Neural cell (in vitro differentiated cells): ENCODE measurements around the gene ZSCAN21. TPM values are rescaled to one million over a fixed set of nuclear protein-coding genes. Genes with fewer than 3 reads are reported as not detected.

Experiments
- H2AFZ ChIP-seq: fragments of 200-600, 300-800 bp; sonication (generic), shearing (Covaris generic); 2 replicates; pipeline ENCODE4 v1.6.0; 2014; ENCODE audit warnings: low read depth, mild to moderate bottlenecking, antibody characterized with exemption, low read length, moderate library complexity
- H3F3A ChIP-seq: fragments of 200-600 bp; shearing (Covaris generic); 2 replicates; pipeline ENCODE4 v1.6.1; 2016; ENCODE audit warnings: mild to moderate bottlenecking, moderate library complexity, mixed read lengths, antibody characterized with exemption, low read length; ENCODE audit not compliant: insufficient read depth, poor library complexity, severe bottlenecking
- H3K27ac ChIP-seq: fragments of 200-600, 300-800 bp; sonication (generic), shearing (Covaris generic); 2 replicates; pipeline ENCODE4 v1.5.1; 2014; ENCODE audit warnings: mild to moderate bottlenecking, low read length, moderate library complexity
- H3K27me3 ChIP-seq: fragments of 300-800, 200-600 bp; sonication (generic), shearing (Covaris generic); 2 replicates; pipeline ENCODE4 v1.6.0; 2014; ENCODE audit warnings: mild to moderate bottlenecking, low read depth, low read length, moderate library complexity; ENCODE audit not compliant: insufficient read depth
- H3K36me3 ChIP-seq: fragments of 300-800, 200-600 bp; sonication (generic), shearing (Covaris generic); 2 replicates; pipeline ENCODE4 v1.5.1; 2014; ENCODE audit warnings: mild to moderate bottlenecking, antibody characterized with exemption, low read length, moderate library complexity; ENCODE audit not compliant: insufficient read depth
- H3K4me2 ChIP-seq: fragments of 300-800, 200-600 bp; sonication (generic), shearing (Covaris generic); 2 replicates; pipeline ENCODE4 v1.6.0; 2014; ENCODE audit warnings: mild to moderate bottlenecking, low read length
- H3K4me3 ChIP-seq: fragments of 300-800, 200-600 bp; sonication (generic), shearing (Covaris generic); 2 replicates; pipeline ENCODE4 v1.5.1; 2014; ENCODE audit warnings: mild to moderate bottlenecking, low read length, moderate library complexity
- H3K79me2 ChIP-seq: fragments of 200-600 bp; shearing (Covaris generic); replicated peaks from 2 replicates; pipeline ENCODE4 v1.6.0; 2014; ENCODE audit warnings: mild to moderate bottlenecking, low read length, moderate library complexity; ENCODE audit not compliant: insufficient read depth
- H3K9ac ChIP-seq: fragments of 300-800, 200-600 bp; sonication (generic), shearing (Covaris generic); 2 replicates; pipeline ENCODE4 v1.6.1; 2016; ENCODE audit warnings: mild to moderate bottlenecking, low read length, mixed read lengths
- H3K9me2 ChIP-seq: fragments of 200-600 bp; shearing (Covaris generic); 2 replicates; pipeline ENCODE4 v1.6.1; 2016; ENCODE audit warnings: mild to moderate bottlenecking, low read length, mixed read lengths; ENCODE audit not compliant: insufficient read depth
- H3K9me3 ChIP-seq: fragments of 200-600, 300-800 bp; sonication (generic), shearing (Covaris generic); 2 replicates; pipeline ENCODE4 v1.6.1; 2016; ENCODE audit warnings: mild to moderate bottlenecking, mixed run types, low read length, moderate library complexity, mixed read lengths
- H4K20me1 ChIP-seq: fragments of 200-600 bp; shearing (Covaris generic); 2 replicates; pipeline ENCODE4 v1.6.1; 2016; ENCODE audit warnings: mild to moderate bottlenecking, mixed run types; ENCODE audit not compliant: insufficient read depth
- CTCF ChIP-seq: fragments of 450-650 bp; IDR thresholded peaks from 2 replicates; pipeline ENCODE4 v1.5.1; 2014; ENCODE audit warnings: antibody characterized with exemption, mild to moderate bottlenecking, moderate library complexity; ENCODE audit not compliant: poor library complexity, severe bottlenecking
- EP300 ChIP-seq: fragments of 450-650 bp; conservative IDR thresholded peaks from 2 replicates; pipeline ENCODE4 v1.6.1; 2014; ENCODE audit warnings: antibody characterized with exemption, mild to moderate bottlenecking, moderate library complexity; ENCODE audit not compliant: poor library complexity, severe bottlenecking
- EZH2 ChIP-seq: fragments of 200-600, 300-800 bp; shearing (Covaris generic), sonication (generic); IDR thresholded peaks from 2 replicates; pipeline ENCODE4 v1.6.1; 2014; ENCODE audit warnings: antibody characterized with exemption, low read length, borderline replicate concordance, mild to moderate bottlenecking; ENCODE audit not compliant: insufficient read depth, poor library complexity, severe bottlenecking
- MXI1 ChIP-seq: fragments of 450-650 bp; conservative IDR thresholded peaks from 2 replicates; pipeline ENCODE4 v1.6.1; 2014; ENCODE audit warnings: antibody characterized with exemption, mild to moderate bottlenecking; ENCODE audit not compliant: poor library complexity, severe bottlenecking
- POLR2AphosphoS5 ChIP-seq: IDR thresholded peaks from 2 replicates; pipeline ENCODE4 v1.6.1; 2012
- RAD21 ChIP-seq: fragments of 450-650 bp; conservative IDR thresholded peaks from 2 replicates; pipeline ENCODE4 v1.6.1; 2014; ENCODE audit warnings: antibody characterized with exemption, mild to moderate bottlenecking, moderate library complexity
- REST ChIP-seq: IDR thresholded peaks from 2 replicates; pipeline ENCODE4 v1.6.1; 2012; ENCODE audit warnings: borderline replicate concordance
- SMC3 ChIP-seq: fragments of 450-650 bp; conservative IDR thresholded peaks from 2 replicates; pipeline ENCODE4 v1.6.1; 2014; ENCODE audit warnings: antibody characterized with exemption, mild to moderate bottlenecking, moderate library complexity; ENCODE audit not compliant: poor library complexity
- TAF1 ChIP-seq: IDR thresholded peaks from 2 replicates; pipeline ENCODE4 v1.6.1; 2012; ENCODE audit warnings: low read depth
- polyA plus RNA-seq: library from polyadenylated mRNA; depleted of rRNA; stranded (reverse); fragments of >200 nt; gene quantifications from 2 replicates; pipeline ENCODE4 v1.2.3, GENCODE V29; 2014

Gene ZSCAN21
- polyA plus RNA-seq, 1 donor from 2014 or later = 27.6 TPM

GRCh38 chr7:100074841-100075240 is 25.3 kb downstream of the ZSCAN21 start:
- Histone ChIP-seq H3K9me2 (no peaks in the 10 kb centered on the region), H3K4me2 (no peak overlapping the region), H3K36me3 (peaks cover 42% of the 10 kb centered on the region), H3K79me2 (peaks cover 34% of the 10 kb centered on the region), H4K20me1 (no peaks in the 10 kb centered on the region), H2AFZ (no peak overlapping the region), H3K27ac (no peak overlapping the region), H3K4me3 (no peak overlapping the region), H3K27me3 (no peaks in the 10 kb centered on the region), H3K9me3 (peaks cover 12% of the 10 kb centered on the region), H3K9ac (no peak overlapping the region), H3F3A (no peaks in the 10 kb centered on the region)
- no peak for TF ChIP-seq TAF1
- TF ChIP-seq MXI1 = no peak
- no peak for TF ChIP-seq EZH2
- TF ChIP-seq RAD21 = no peak
- no peak for TF ChIP-seq CTCF
- TF ChIP-seq EP300 = no peak
- TF ChIP-seq REST = no peak
- no peak for TF ChIP-seq POLR2AphosphoS5
- no peak for TF ChIP-seq SMC3

- H3K27ac ChIP-seq = no peak overlapping the region
- H4K20me1 ChIP-seq = no peaks in the 10 kb centered on the region
- H2AFZ ChIP-seq = no peak overlapping the region
- H3K9me3 ChIP-seq = peaks cover 11% of the 10 kb centered on the region
- TF ChIP-seq POLR2AphosphoS5 (no peak), SMC3 (no peak), RAD21 (no peak), EZH2 (no peak)
- no peak overlapping the region for H3K9ac ChIP-seq
- no peaks in the 10 kb centered on the region for H3F3A ChIP-seq
- no peaks in the 10 kb centered on the region for H3K27me3 ChIP-seq
- no peak overlapping the region for H3K4me3 ChIP-seq
- H3K4me2 ChIP-seq = no peak overlapping the region
- peaks cover 36% of the 10 kb centered on the region for H3K36me3 ChIP-seq
- H3K9me2 ChIP-seq = no peaks in the 10 kb centered on the region
- H3K79me2 ChIP-seq = peaks cover 38% of the 10 kb centered on the region
Observed at GRCh38 chr7:100075418-100075817, 25.8 kb downstream of the ZSCAN21 start.

GRCh38 chr7:100077205-100077604 is 27.6 kb downstream of the ZSCAN21 start:
- Histone ChIP-seq H3K9me2 (no peaks in the 10 kb centered on the region), H3F3A (no peaks in the 10 kb centered on the region), H3K27ac (no peak overlapping the region), H3K79me2 (peaks cover 47% of the 10 kb centered on the region), H2AFZ (no peak overlapping the region), H3K9me3 (no peaks in the 10 kb centered on the region), H3K4me3 (no peak overlapping the region), H3K36me3 (peaks cover 20% of the 10 kb centered on the region), H4K20me1 (no peaks in the 10 kb centered on the region), H3K4me2 (no peak overlapping the region), H3K9ac (no peak overlapping the region), H3K27me3 (no peaks in the 10 kb centered on the region)
- no peak for TF ChIP-seq RAD21
- no peak for TF ChIP-seq MXI1
- no peak for TF ChIP-seq SMC3
- no peak for TF ChIP-seq CTCF
- no peak for TF ChIP-seq EP300
- no peak for TF ChIP-seq POLR2AphosphoS5
- TF ChIP-seq EZH2 = no peak
- no peak for TF ChIP-seq REST
- TF ChIP-seq TAF1 = no peak
